Measurements from ENCODE around the gene CWC25.

CWC25 gene

DNA sequence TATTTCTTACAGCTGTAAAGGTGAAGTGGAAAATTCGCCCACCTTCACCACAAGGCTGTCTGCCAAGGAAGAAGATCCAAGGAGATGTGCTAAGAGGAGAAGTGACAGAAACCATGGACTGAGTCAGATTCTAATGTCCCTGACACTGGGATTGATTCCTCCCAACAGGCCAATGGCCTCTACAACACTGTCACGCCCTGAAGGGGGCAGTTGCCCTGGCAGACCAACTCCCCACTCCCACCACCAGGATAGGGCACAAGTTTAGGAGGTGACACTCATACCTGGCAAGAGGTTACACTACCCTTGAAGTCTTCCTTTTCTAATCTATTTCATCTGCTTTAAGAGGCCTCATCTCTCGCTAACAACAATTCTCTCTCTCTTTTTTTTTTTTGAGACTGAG lies 41.9 kb downstream of the CWC25 start:
- no peak for DNase-seq (ENCODE audit: low spot score)

DNA sequence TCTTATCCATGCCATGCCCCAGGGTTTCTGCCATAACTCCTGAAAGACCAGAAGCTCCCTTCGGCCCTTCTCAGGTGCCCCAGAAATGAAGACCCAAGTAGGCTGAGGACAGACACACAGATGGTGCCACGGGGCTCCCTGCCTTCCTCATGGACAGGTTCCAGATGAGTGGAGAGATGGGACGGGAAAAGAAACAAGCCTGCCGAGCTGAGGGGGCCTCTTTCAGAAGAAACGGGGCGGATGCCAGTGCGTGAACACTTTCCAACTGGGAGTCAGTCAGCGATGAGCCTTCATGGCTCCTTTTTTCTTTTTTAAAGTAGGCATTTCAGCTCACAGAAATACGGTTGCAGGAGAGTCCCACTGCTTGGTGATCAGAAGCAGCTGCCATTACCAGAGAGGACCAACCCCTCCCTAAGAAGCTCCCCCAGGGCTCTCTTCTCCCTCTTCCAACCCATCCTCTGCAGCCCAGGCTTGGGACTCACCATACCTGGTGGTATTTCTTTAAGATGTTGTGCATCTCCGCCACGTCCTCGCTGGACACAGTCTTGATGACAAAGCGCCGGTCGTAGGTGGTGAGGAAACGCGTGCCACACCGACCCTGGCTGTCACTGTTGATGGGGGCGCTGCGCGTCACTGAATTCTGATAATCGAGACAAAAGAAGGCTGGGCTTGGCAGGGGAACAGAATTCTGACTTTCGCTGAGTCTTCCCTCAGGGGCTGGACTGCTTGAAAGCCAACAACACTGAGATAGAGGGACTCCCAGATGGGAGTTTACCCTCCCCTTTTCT lies 45.0 kb downstream of the CWC25 start:
- no peak for DNase-seq (ENCODE audit: low spot score)

DNA sequence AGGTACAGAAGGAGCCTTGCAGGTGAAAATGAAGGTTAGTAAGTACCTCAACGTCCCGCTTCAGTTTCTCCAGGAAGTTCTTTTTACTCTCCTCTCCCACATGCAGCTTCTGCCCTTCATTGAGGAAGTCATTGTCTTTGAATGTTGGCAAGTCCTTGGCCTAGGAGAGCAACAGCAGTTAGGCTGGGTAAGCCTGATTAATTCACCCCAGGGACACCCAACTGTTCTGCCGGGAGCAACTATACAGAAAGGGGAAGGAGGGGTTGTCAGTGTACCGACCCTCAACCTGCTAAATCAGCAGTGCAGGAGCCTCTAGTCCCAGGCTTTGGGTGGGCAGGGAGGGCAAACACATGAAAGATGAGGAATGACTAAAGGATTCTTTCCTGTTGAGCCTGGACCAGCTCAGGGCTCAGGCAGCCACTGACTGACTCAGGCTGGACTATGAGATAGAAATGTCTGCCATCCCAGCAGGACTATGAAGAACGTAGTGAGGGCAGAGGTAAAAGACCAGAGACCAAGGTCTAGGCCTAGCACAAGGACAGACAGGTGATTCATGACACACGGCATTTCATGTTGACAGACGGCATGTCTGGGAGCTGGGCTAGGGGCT lies 47.4 kb downstream of the CWC25 start:
- DNase-seq (ENCODE audit: low spot score), result no peak

DNA sequence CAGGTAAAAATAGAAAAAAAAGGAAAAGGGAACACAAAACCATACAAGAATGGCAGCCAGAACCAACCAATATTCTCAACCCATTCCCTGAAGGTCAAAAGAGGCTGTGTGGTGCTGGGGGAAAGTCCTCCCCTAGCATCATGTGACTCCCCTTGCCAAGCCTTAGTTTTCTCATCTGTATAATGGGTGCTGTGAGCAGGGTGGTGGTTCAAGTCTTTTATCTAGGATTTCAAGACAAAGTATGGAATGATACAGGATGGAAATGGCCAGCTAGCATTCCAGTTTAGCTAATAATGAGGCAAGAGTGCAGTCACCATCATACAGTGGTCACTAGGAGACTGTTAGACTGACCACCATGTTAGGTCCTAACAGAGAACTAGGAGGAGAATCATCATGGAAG lies 51.9 kb downstream of the CWC25 start:
- no peak for DNase-seq (ENCODE audit: low spot score)

DNA sequence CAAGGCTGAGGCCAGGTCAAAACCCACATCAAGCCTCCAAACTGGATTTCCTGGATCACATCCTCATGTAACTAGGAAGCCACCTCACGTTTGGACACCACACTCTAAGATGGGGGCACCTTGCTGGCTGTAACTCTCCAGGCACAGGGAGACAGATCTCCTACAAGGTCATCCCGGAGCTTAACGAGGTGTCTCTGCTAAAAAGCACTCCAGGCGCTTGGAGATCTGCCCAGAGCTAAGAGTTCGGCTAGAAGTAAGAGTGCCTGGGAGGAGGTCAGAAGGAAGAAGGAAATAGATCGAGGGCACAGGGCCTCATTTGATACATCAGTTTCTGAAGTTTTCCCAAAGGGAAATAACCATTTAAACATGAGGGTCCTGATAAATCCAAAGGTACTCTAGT lies 56.7 kb downstream of the CWC25 start:
- no peak for DNase-seq (ENCODE audit: low spot score)

DNA sequence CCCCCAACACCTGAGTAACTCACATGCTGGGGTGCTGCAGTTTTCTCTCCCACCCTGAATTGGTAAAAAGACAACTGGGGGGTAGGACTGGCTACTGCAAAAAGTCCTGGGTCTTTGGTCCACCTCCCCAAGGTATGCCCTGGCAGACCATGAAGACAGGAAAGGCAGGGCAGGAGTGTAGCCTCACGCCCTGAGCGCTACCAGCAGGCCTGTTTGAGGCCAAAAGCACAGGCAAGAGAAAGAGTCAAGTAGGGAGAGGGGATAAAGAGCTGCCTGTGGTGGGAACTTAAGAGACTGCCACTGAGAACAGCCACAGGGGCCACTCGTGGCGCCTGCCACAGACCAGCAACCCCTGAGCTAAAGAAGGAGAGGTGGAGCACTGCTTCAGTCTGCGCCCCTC lies 58.8 kb downstream of the CWC25 start:
- DNase-seq (ENCODE audit: low spot score), result no peak

DNA sequence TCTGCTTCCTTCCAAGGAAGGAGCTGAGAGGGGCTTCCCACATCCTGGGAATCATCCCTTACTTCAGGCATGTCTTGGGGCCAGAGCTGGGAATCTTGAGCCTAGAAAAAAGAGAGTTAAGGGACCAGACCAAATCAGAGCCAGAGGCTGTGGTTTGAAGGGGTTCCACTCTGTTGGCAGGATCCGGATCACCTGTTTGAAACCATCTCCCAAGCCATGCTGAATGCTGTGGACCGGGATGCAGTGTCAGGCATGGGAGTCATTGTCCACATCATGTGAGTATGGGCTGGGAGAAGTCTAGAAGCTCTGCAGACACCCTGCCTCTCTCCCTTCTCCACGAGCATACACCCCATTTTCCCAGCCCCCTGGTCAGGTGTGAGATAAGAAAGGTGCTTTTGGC lies 62.9 kb downstream of the CWC25 start:
- no peak for DNase-seq (ENCODE audit: low spot score)

DNA sequence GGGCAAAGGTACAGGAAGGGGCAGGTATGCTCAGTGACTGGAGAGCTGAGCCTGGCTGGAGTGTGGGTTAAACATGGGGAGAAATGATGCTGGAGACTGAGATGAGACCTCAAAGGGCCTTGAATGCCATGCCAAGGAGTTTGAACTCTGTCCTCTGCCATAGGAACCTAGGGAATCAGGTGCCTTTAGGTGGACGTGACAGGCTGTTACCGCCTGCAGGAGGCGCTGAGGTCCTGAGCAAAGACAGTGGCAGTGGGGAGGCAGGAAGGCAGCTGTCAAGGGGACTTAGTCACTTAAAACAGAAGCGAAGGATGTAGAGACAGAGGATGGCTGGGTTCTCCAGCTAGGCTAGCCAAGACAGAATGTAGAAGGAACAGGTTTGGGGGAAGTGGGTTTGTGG lies 63.5 kb downstream of the CWC25 start:
- DNase-seq (ENCODE audit: low spot score), result peak; percentile 30

DNA sequence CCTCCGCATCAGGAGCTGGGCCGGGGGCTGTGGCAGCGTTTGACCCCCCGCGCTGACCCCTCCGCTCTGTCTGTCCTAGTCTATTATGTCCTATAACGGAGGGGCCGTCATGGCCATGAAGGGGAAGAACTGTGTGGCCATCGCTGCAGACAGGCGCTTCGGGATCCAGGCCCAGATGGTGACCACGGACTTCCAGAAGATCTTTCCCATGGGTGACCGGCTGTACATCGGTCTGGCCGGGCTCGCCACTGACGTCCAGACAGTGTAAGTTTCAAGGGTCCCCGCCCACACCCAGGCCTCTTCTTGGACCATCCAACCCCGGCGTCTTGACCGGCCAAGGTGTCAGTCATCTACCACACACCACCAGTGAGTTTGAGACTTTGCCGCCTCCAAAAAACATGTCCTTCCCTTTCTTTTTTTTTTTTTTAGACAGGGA lies 72.0 kb downstream of the CWC25 start:
- no peak for DNase-seq (ENCODE audit: low spot score)

DNA sequence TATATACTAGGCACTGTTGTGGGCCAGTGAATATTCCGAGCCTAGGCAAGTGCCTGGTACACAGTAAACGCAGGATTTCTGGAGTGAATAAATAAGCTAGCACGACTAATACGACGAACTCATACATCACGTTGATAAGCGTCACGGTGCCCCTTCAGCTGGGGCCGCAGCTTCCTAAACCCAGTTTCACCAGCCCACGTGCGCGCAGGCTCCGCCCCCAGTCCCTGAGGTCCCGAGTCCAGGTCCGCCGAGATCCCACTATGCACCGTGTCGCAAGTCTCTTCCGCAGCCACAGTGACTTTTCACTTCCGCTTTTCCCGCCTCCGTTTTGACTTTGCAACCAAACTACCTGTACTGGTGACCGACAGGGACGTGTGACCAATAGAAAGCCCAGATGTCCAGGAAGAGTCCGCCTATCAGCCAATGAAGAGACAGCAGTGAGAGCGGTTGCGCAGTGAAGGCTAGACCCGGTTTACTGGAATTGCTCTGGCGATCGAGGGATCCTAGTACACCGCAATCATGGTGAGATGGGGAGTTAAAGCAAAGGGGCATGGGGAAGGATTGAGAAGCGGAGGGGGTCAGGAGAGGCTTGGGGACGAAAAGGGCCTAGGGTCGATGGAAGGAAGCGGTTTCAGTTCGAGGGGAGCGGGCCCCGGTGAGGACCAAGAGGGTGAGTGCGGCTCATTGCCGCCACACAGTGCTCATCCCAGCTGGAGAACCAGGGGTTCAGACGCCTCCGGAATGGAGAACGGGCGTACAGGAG lies 72.6 kb downstream of the CWC25 start, which contains the start of gene PSMB3:
Gene PSMB3 (plus strand): TSS at position 434 of the 763 bp plus-strand sequence. CDS start 86 bp downstream, at position 520.
- DNase-seq (ENCODE audit: low spot score), result peak; percentile 97

DNA sequence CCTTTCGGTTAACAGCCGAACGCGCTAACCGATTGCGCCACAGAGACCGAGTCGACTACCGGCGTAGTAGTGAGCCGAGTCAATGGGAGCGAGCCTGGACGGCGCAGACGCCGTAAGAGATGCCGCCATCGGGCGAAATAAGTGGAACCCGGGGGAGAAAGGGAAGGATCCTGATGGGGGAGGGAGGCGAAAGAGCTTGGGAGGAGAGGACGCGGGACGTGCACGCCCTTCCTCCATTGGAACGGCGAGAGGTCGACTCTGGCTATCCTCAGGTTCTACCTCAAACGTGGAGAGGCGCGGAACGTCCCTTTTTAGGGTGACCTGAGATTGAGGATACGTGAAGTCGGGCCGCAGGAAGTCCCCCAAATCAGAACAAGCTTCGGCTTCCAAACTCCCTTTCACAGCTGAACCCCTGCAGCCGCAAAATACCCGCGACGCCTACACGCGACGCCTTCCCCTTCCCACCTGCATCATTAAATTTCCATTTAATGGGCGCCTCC lies 73.3 kb downstream of the CWC25 start:
- peak; percentile 67 for DNase-seq (ENCODE audit: low spot score)

DNA sequence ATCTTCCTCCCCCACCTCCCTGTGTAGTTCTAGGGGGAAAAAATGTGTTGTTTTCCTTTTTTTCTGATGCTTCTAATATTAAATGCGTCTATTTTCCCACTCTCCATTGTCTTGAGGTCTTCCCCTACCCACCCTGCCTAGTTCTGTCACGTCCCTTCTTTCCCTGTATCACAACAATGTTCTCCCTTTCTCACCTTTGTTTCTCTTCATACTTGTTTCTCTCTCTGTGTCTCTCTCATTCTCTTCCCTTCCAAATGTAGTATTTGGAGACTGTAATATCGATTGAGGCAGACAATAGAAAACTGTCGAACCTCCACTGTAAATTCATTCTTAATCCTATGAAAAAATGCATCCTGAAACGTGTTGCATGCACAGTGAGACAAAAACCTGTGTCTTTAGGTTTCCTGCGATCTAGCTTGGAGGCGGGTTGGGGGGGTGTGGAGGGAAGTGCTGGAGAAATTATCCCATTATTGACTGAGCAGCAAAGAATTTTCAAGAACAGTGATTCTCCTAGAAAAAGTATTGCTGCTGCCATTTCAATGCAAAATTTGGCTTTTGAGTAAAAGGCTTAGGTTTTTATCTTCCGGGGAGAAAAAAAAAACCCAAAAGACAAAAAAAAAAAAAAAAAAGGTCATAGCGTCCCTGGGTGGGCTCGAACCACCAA lies 73.8 kb downstream of the CWC25 start:
- no peak for DNase-seq (ENCODE audit: low spot score)
